GM18907 (cell line): Measurements from ENCODE around the gene GSTT4.
"Not testable (repeated sequence)": the region's sequence is repeated elsewhere in the genome, so short reads cannot be mapped to it uniquely, and the experiment has no call there.

Source experiments
- ATAC-seq: cut with Tn5 transposase; IDR thresholded peaks from one replicate; pipeline ENCODE4 v1.9.1; 2021; ENCODE audit warnings: mild to moderate bottlenecking, moderate library complexity; ENCODE audit not compliant: unreplicated experiment

GSTT4 gene

GRCh38 chr22:23993080-23993479 is 12.2 kb downstream of the GSTT4 start:
- ATAC-seq, result not testable (repeated sequence)

GRCh38 chr22:23989583-23990244 is 15.5 kb downstream of the GSTT4 start:
- ATAC-seq, result not testable (repeated sequence)

GRCh38 chr22:23986538-23987178 is 18.6 kb downstream of the GSTT4 start:
- ATAC-seq, result not testable (repeated sequence)

- not testable (repeated sequence) for ATAC-seq
These were observed 19.2 kb downstream of the GSTT4 start for GRCh38 chr22:23986089-23986488.

GRCh38 chr22:23984430-23984829 is 20.8 kb downstream of the GSTT4 start:
- ATAC-seq, result no peak

- not testable (repeated sequence) for ATAC-seq
These were observed 24.7 kb downstream of the GSTT4 start for GRCh38 chr22:23980567-23980966.

GRCh38 chr22:23979557-23980240 is 25.6 kb downstream of the GSTT4 start, which contains the start of gene GSTT2:
Gene GSTT2, plus strand, starts transcription at chr22:23980134.
- ATAC-seq, result not testable (repeated sequence)

GRCh38 chr22:23977304-23977703 is 27.9 kb downstream of the GSTT4 start:
- ATAC-seq, result not testable (repeated sequence)

- ATAC-seq, result peak; percentile 34
These were observed 30.4 kb downstream of the GSTT4 start for GRCh38 chr22:23974836-23975352.

GRCh38 chr22:23974345-23974744 is 30.9 kb downstream of the GSTT4 start, which contains the start of gene DDT:
Gene DDT, minus strand, starts transcription at chr22:23974441. Its CDS starts 27 bp downstream, at chr22:23974414.
- peak; percentile 91 for ATAC-seq

- ATAC-seq, result not testable (repeated sequence)
These were observed 33.3 kb downstream of the GSTT4 start for GRCh38 chr22:23971927-23972326.

- ATAC-seq, result no peak
These were observed 34.3 kb downstream of the GSTT4 start for GRCh38 chr22:23970816-23971486.

- no peak for ATAC-seq
These were observed 35.0 kb downstream of the GSTT4 start for GRCh38 chr22:23970201-23970641.

GRCh38 chr22:23969071-23969470 is 36.2 kb downstream of the GSTT4 start:
- ATAC-seq, result no peak

- peak; percentile 91 for ATAC-seq
These were observed 38.7 kb downstream of the GSTT4 start, which contains the start of gene DDTL for GRCh38 chr22:23966568-23966967. Gene DDTL, plus strand, starts transcription at chr22:23966888. Its CDS starts 27 bp downstream, at chr22:23966915.

GRCh38 chr22:23966094-23966493 is 39.2 kb downstream of the GSTT4 start:
- ATAC-seq, result peak; percentile 32

- ATAC-seq, result not testable (repeated sequence)
These were observed 44.0 kb downstream of the GSTT4 start, which contains the start of gene GSTT2B for GRCh38 chr22:23961084-23961771. Gene GSTT2B, minus strand, starts transcription at chr22:23961195. Its CDS starts 64 bp downstream, at chr22:23961131.

- peak; percentile 40 for ATAC-seq
These were observed 48.9 kb downstream of the GSTT4 start for GRCh38 chr22:23956301-23956900.

- ATAC-seq, result not testable (repeated sequence)
These were observed 49.4 kb downstream of the GSTT4 start for GRCh38 chr22:23955886-23956285.

- ATAC-seq, result not testable (repeated sequence)
These were observed 50.3 kb downstream of the GSTT4 start for GRCh38 chr22:23954991-23955305.
